Hepatocyte (in vitro differentiated cells): ENCODE results near the gene CD3E. TPM values are rescaled to one million over a fixed set of nuclear protein-coding genes. Genes with fewer than 3 reads are reported as not detected.

Experiments
- DNase-seq: peaks from one replicate; pipeline ENCODE4 v3.0.0-alpha.2; 2016; ENCODE audit warnings: low spot score
- H2AFZ ChIP-seq: fragments of 200-600 bp; sonication (generic); 2 replicates; pipeline ENCODE4 v1.6.0; 2016; ENCODE audit warnings: antibody characterized with exemption, mild to moderate bottlenecking
- H3K27ac ChIP-seq: fragments of 200-600 bp; sonication (generic); 2 replicates; pipeline ENCODE4 v1.5.1; 2016; ENCODE audit warnings: mild to moderate bottlenecking
- H3K27me3 ChIP-seq: fragments of 200-600 bp; sonication (generic); 2 replicates; pipeline ENCODE4 v1.6.1; 2016
- H3K36me3 ChIP-seq: fragments of 200-600 bp; sonication (generic); replicated peaks from 2 replicates; pipeline ENCODE4 v1.5.1; 2016; ENCODE audit warnings: low read depth; ENCODE audit not compliant: insufficient read depth
- H3K4me1 ChIP-seq: fragments of 200-600 bp; sonication (generic); 2 replicates; pipeline ENCODE4 v1.5.1; 2016; ENCODE audit warnings: mild to moderate bottlenecking, moderate library complexity; ENCODE audit not compliant: insufficient read depth
- H3K4me2 ChIP-seq: fragments of 200-600 bp; sonication (generic); 2 replicates; pipeline ENCODE4 v1.6.0; 2016
- H3K4me3 ChIP-seq: fragments of 200-600 bp; sonication (generic); 2 replicates; pipeline ENCODE4 v1.5.1; 2016; ENCODE audit warnings: mild to moderate bottlenecking
- H3K79me2 ChIP-seq: fragments of 200-600 bp; sonication (generic); 2 replicates; pipeline ENCODE4 v1.6.0; 2017; ENCODE audit warnings: mild to moderate bottlenecking
- H3K9me2 ChIP-seq: fragments of 200-600 bp; sonication (generic); replicated peaks from 2 replicates; pipeline ENCODE4 v1.6.0; 2017; ENCODE audit warnings: mild to moderate bottlenecking; ENCODE audit not compliant: insufficient read depth
- H3K9me3 ChIP-seq: fragments of 200-600 bp; sonication (generic); 2 replicates; pipeline ENCODE4 v1.5.1; 2016; ENCODE audit warnings: low read depth, mild to moderate bottlenecking
- H4K20me1 ChIP-seq: fragments of 200-600 bp; sonication (generic); 2 replicates; pipeline ENCODE4 v1.6.0; 2016; ENCODE audit warnings: mild to moderate bottlenecking; ENCODE audit not compliant: insufficient read depth, poor library complexity, severe bottlenecking
- EZH2 ChIP-seq: fragments of 200-600 bp; sonication (generic); IDR thresholded peaks from 2 replicates; pipeline ENCODE4 v1.6.1; 2016; ENCODE audit warnings: antibody characterized with exemption, mild to moderate bottlenecking, borderline replicate concordance
- EZH2phosphoT487 ChIP-seq: fragments of 200-600 bp; sonication (generic); IDR thresholded peaks from one replicate; pipeline ENCODE4 v1.6.1; 2018; ENCODE audit warnings: antibody characterized with exemption, mild to moderate bottlenecking, low read depth, moderate library complexity; ENCODE audit not compliant: unreplicated experiment, severe bottlenecking
- WGBS: methylation state at CpG from one replicate; pipeline ENCODE4 v1.1.6; 2016; ENCODE audit warnings: low lambda C conversion rate; ENCODE audit errors: missing lambda C conversion rate; 5-methylcytosine and 5-hydroxymethylcytosine counted together
- polyA plus RNA-seq: library from polyadenylated mRNA; unstranded; fragments of >200 nt; fragmentation: Nextera tagmentation; extraction: Ambion mirVana; gene quantifications from 2 replicates; pipeline ENCODE4 v1.2.1, GENCODE V29; 2016
- small RNA-seq: library from RNA; depleted of rRNA; stranded (forward); fragments of <200 nt; gene quantifications from one replicate; pipeline ENCODE3, GENCODE V24; 2014
- total RNA-seq: library from RNA; depleted of rRNA; stranded (reverse); fragments of >200 nt; gene quantifications from 2 replicates; pipeline ENCODE4 v1.2.3, GENCODE V29; 2014
- TF ChIP-seq, protein P1 (sequence below): fragments of 200-600 bp; sonication (generic); IDR thresholded peaks from 2 replicates; pipeline ENCODE4 v1.5.1; 2016; ENCODE audit warnings: antibody characterized with exemption, mild to moderate bottlenecking; ENCODE audit not compliant: poor library complexity

The CD3E gene
- total and polyA plus RNA-seq, 2 experiments from 2014 or later, result not detected

- Histone ChIP-seq H3K27me3 (no peaks in the 10 kb centered on the region), H3K9me3 (no peaks in the 10 kb centered on the region), H3K27ac (peak within 1 kb of the TSS; percentile 91), H4K20me1 (no peaks in the 10 kb centered on the region), H2AFZ (peak within 1 kb of the TSS; percentile 80), H3K36me3 (no peaks in the 10 kb centered on the region), H3K4me2 (peak within 1 kb of the TSS; percentile 93), H3K4me1 (no peaks in the 10 kb centered on the region), H3K9me2 (no peaks in the 10 kb centered on the region), H3K79me2 (peaks cover 46% of the 10 kb centered on the region), H3K4me3 (peak within 1 kb of the TSS; percentile 99)
- peak; percentile 95 for DNase-seq
- 8% methylated on average over 33 of the region's 33 CpGs for WGBS
- no peak for TF ChIP-seq EZH2phosphoT487
- no peak for TF ChIP-seq EZH2
Observed at GRCh38 chr11:118359295-118359958, 54.9 kb downstream of the CD3E start, which contains the start of gene UBE4A. Gene UBE4A (plus strand): TSS chr11:118359600. CDS start chr11:118365081, 5,481 bp downstream.

DNA sequence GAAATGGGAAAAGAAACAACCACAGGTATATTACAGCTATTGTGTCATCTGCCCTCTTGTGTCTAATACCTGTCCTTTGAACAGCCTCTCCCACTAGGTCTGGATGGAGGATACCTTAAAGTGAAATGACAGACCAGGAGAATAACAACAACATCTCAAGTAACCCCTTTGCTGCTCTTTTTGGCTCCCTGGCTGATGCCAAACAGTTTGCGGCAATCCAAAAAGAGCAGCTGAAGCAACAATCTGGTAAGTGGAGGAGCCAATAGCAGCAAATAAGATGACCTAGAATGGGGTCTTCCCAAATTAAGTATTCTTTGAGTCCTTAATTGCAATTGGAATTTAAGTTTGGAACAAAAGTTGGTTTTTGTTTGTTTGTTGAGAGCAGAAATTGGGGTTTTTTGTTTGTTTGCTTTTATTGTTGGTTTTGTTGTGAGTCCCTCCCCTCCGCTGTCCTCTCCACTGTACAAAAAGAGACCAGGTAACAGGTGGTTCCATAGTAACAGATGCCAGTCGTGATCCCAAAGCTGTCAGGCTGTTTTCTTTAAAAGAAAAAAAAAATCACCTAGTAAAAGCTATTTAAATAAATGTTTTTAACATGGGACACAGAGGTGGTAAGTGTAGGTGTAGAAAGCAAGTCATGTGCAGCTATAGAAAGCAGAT lies 60.6 kb downstream of the CD3E start:
- H3K9me3 ChIP-seq, result no peaks in the 10 kb centered on the region
- H3K4me2 ChIP-seq, result no peak overlapping the region
- H3K36me3 ChIP-seq, result no peaks in the 10 kb centered on the region
- peaks cover 56% of the 10 kb centered on the region for H3K79me2 ChIP-seq
- no peak overlapping the region for H3K4me3 ChIP-seq
- H3K4me1 ChIP-seq, result no peaks in the 10 kb centered on the region
- no peaks in the 10 kb centered on the region for H3K27me3 ChIP-seq
- 98% methylated on average over 3 of the region's 3 CpGs for WGBS
- H3K9me2 ChIP-seq, result no peaks in the 10 kb centered on the region
- DNase-seq, result no peak
- no peak for TF ChIP-seq EZH2phosphoT487
- TF ChIP-seq, protein P1, sequence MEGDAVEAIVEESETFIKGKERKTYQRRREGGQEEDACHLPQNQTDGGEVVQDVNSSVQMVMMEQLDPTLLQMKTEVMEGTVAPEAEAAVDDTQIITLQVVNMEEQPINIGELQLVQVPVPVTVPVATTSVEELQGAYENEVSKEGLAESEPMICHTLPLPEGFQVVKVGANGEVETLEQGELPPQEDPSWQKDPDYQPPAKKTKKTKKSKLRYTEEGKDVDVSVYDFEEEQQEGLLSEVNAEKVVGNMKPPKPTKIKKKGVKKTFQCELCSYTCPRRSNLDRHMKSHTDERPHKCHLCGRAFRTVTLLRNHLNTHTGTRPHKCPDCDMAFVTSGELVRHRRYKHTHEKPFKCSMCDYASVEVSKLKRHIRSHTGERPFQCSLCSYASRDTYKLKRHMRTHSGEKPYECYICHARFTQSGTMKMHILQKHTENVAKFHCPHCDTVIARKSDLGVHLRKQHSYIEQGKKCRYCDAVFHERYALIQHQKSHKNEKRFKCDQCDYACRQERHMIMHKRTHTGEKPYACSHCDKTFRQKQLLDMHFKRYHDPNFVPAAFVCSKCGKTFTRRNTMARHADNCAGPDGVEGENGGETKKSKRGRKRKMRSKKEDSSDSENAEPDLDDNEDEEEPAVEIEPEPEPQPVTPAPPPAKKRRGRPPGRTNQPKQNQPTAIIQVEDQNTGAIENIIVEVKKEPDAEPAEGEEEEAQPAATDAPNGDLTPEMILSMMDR, result no peak
- no peak overlapping the region for H2AFZ ChIP-seq
- no peaks in the 10 kb centered on the region for H4K20me1 ChIP-seq
- no peak overlapping the region for H3K27ac ChIP-seq

Small RNA genes lying within 50 kb of the gene (small RNA-seq; reads per million reads assigned to genes)
- not detected for gene AP001582.1

Other genes starting within 250 kb of the CD3E start
- 10.9 and 12.9 TPM in 2 replicates for gene TMPRSS4, start 227.7 kb upstream of the CD3E start, total RNA-seq
- gene TMPRSS4, start 227.7 kb upstream of the CD3E start, polyA plus RNA-seq, result 12.1 and 16.2 TPM in 2 replicates
- 0.03 TPM in 1 of 2 replicates, not detected in the other for gene SMIM35, start 217.8 kb upstream of the CD3E start, total RNA-seq
- not detected in 2 replicates for gene SMIM35, start 217.8 kb upstream of the CD3E start, polyA plus RNA-seq
- gene SCN4B, start 151.9 kb upstream of the CD3E start, total RNA-seq, result 0.57 and 1.0 TPM in 2 replicates
- 0.55 and 1.1 TPM in 2 replicates for gene SCN4B, start 151.9 kb upstream of the CD3E start, polyA plus RNA-seq
- 1.1 and 1.3 TPM in 2 replicates for gene SCN2B, start 128.1 kb upstream of the CD3E start, total RNA-seq
- gene SCN2B, start 128.1 kb upstream of the CD3E start, polyA plus RNA-seq, result 0.92 and 1.2 TPM in 2 replicates
- gene JAML, start 79.7 kb upstream of the CD3E start, total RNA-seq, result 3.5 and 5.3 TPM in 2 replicates
- 5.0 and 5.9 TPM in 2 replicates for gene JAML, start 79.7 kb upstream of the CD3E start, polyA plus RNA-seq
- gene MPZL3, start 52.4 kb upstream of the CD3E start, total RNA-seq, result 20.6 and 21.1 TPM in 2 replicates
- 10.2 and 10.8 TPM in 2 replicates for gene MPZL3, start 52.4 kb upstream of the CD3E start, polyA plus RNA-seq
- gene MPZL2, start 40.4 kb upstream of the CD3E start, total RNA-seq, result 47.2 and 52.3 TPM in 2 replicates
- gene MPZL2, start 40.4 kb upstream of the CD3E start, polyA plus RNA-seq, result 38.4 and 48.0 TPM in 2 replicates
- 0.92 and 2.3 TPM in 2 replicates for gene CD3D, start 38.0 kb downstream of the CD3E start, total RNA-seq
- 1.8 and 3.6 TPM in 2 replicates for gene CD3D, start 38.0 kb downstream of the CD3E start, polyA plus RNA-seq
- gene CD3G, start 39.6 kb downstream of the CD3E start, total RNA-seq, result 0.50 and 1.1 TPM in 2 replicates
- gene CD3G, start 39.6 kb downstream of the CD3E start, polyA plus RNA-seq, result 0.11 and 0.60 TPM in 2 replicates
- 57.5 and 61.5 TPM in 2 replicates for gene UBE4A, start 54.9 kb downstream of the CD3E start, total RNA-seq
- gene UBE4A, start 54.9 kb downstream of the CD3E start, polyA plus RNA-seq, result 19.7 and 22.4 TPM in 2 replicates
- gene ATP5MG, start 96.9 kb downstream of the CD3E start, total RNA-seq, result 64.7 and 68.1 TPM in 2 replicates
- 431 and 471 TPM in 2 replicates for gene ATP5MG, start 96.9 kb downstream of the CD3E start, polyA plus RNA-seq
- gene KMT2A, start 131.8 kb downstream of the CD3E start, total RNA-seq, result 29.1 and 30.6 TPM in 2 replicates
- gene KMT2A, start 131.8 kb downstream of the CD3E start, polyA plus RNA-seq, result 23.0 and 25.9 TPM in 2 replicates
- 1.9 and 4.9 TPM in 2 replicates for gene TTC36, start 222.7 kb downstream of the CD3E start, total RNA-seq
- gene TTC36, start 222.7 kb downstream of the CD3E start, polyA plus RNA-seq, result 2.1 and 3.1 TPM in 2 replicates
- 30.6 and 32.3 TPM in 2 replicates for gene TMEM25, start 226.5 kb downstream of the CD3E start, total RNA-seq
- 35.6 and 42.9 TPM in 2 replicates for gene TMEM25, start 226.5 kb downstream of the CD3E start, polyA plus RNA-seq